Type B pancreatic cell (in vitro differentiated cells): ENCODE results near the gene THSD4. TPM values are rescaled to one million over a fixed set of nuclear protein-coding genes. Genes with fewer than 3 reads are reported as not detected.

Source experiments
- DNase-seq: peaks from one replicate; pipeline ENCODE4 v3.0.0; 2021; ENCODE audit warnings: mixed read lengths; ENCODE audit not compliant: unreplicated experiment; ENCODE audit errors: extremely low spot score
- H3K27ac Mint-ChIP-seq: 2 replicates; pipeline ENCODE4 v1.8.0; 2021; ENCODE audit warnings: mild to moderate bottlenecking, mixed read lengths
- H3K27me3 Mint-ChIP-seq: 2 replicates; pipeline ENCODE4 v1.8.0; 2021; ENCODE audit warnings: mixed read lengths
- H3K36me3 Mint-ChIP-seq: 2 replicates; pipeline ENCODE4 v1.8.0; 2021; ENCODE audit warnings: mixed read lengths
- H3K4me1 Mint-ChIP-seq: one replicate; pipeline ENCODE4 v1.8.0; 2021; ENCODE audit warnings: mixed read lengths; ENCODE audit not compliant: unreplicated experiment
- H3K4me3 Mint-ChIP-seq: 2 replicates; pipeline ENCODE4 v1.8.0; 2021; ENCODE audit warnings: mild to moderate bottlenecking, mixed read lengths
- H3K9me3 Mint-ChIP-seq: 2 replicates; pipeline ENCODE4 v1.8.0; 2021; ENCODE audit warnings: mixed read lengths
- CTCF ChIP-seq: fragments of 200-600 bp; sonication (generic); conservative IDR thresholded peaks from 2 replicates; pipeline ENCODE4 v1.5.0; 2021; ENCODE audit warnings: antibody characterized with exemption, mild to moderate bottlenecking
- total RNA-seq: library from RNA; stranded (reverse); gene quantifications from 2 replicates; pipeline ENCODE4 v1.2.1, GENCODE V29; 2021; ENCODE audit warnings: low replicate concordance

THSD4 gene
- total RNA-seq, 1 donor from 2014 or later, result 43.3 TPM

- peaks cover 30% of the 10 kb centered on the region for H3K4me1 Mint-ChIP-seq
- peaks cover 4% of the 10 kb centered on the region for H3K36me3 Mint-ChIP-seq
- no peak for DNase-seq
- H3K4me3 Mint-ChIP-seq, result no peak overlapping the region
- peaks cover 4% of the 10 kb centered on the region for H3K9me3 Mint-ChIP-seq
- no peak for TF ChIP-seq CTCF
- H3K27ac Mint-ChIP-seq, result no peak overlapping the region
- no peaks in the 10 kb centered on the region for H3K27me3 Mint-ChIP-seq
Measured at GRCh38 chr15:71648095-71648494, 532.8 kb downstream of the THSD4 start.

GRCh38 chr15:71649894-71650293 is 534.6 kb downstream of the THSD4 start:
- no peak for TF ChIP-seq CTCF
- Mint-ChIP-seq H3K9me3 (peaks cover 3% of the 10 kb centered on the region), H3K4me3 (no peak overlapping the region), H3K27ac (no peak overlapping the region), H3K36me3 (peaks cover 4% of the 10 kb centered on the region), H3K4me1 (peaks cover 37% of the 10 kb centered on the region), H3K27me3 (no peaks in the 10 kb centered on the region)
- DNase-seq, result no peak

- Mint-ChIP-seq H3K4me1 (peaks cover 44% of the 10 kb centered on the region), H3K36me3 (peaks cover 4% of the 10 kb centered on the region), H3K27ac (no peak overlapping the region), H3K27me3 (no peaks in the 10 kb centered on the region), H3K9me3 (no peaks in the 10 kb centered on the region), H3K4me3 (no peak overlapping the region)
- DNase-seq, result no peak
- TF ChIP-seq CTCF, result no peak
Measured at GRCh38 chr15:71650603-71651002, 535.3 kb downstream of the THSD4 start.

GRCh38 chr15:71651750-71652186 is 536.5 kb downstream of the THSD4 start:
- peak; percentile 76 for TF ChIP-seq CTCF
- no peak overlapping the region for H3K27ac Mint-ChIP-seq
- H3K4me1 Mint-ChIP-seq, result peaks cover 44% of the 10 kb centered on the region
- H3K36me3 Mint-ChIP-seq, result peaks cover 4% of the 10 kb centered on the region
- DNase-seq, result no peak
- H3K27me3 Mint-ChIP-seq, result no peaks in the 10 kb centered on the region
- no peaks in the 10 kb centered on the region for H3K9me3 Mint-ChIP-seq
- H3K4me3 Mint-ChIP-seq, result no peak overlapping the region

- no peak overlapping the region for H3K27ac Mint-ChIP-seq
- TF ChIP-seq CTCF, result no peak
- peaks cover 9% of the 10 kb centered on the region for H3K36me3 Mint-ChIP-seq
- DNase-seq, result no peak
- H3K4me3 Mint-ChIP-seq, result no peak overlapping the region
- H3K4me1 Mint-ChIP-seq, result peaks cover 43% of the 10 kb centered on the region
- H3K9me3 Mint-ChIP-seq, result no peaks in the 10 kb centered on the region
- no peaks in the 10 kb centered on the region for H3K27me3 Mint-ChIP-seq
Measured at GRCh38 chr15:71654042-71654719, 538.9 kb downstream of the THSD4 start.
